Thyroid gland (tissue), 4 donors: ENCODE measurements around the gene PEBP1.

Source experiments
- CTCF ChIP-seq, 6 experiments: fragments of 200-600 bp in 3 of 6; fragments of 450-650 bp in 3 of 6; sonication (generic) in 3 of 6; IDR thresholded peaks; one replicate each; pipeline ENCODE4 v1.5.1; 2016 to 2019; ENCODE audit warnings: antibody characterized with exemption in 6 of 6, mild to moderate bottlenecking in 2 of 6, inconsistent platforms in 1 of 6, moderate library complexity in 1 of 6
- POLR2A ChIP-seq, 2 donors: fragments of 450-650 bp; IDR thresholded peaks; one replicate each; pipeline ENCODE4 v1.6.1; 2017; ENCODE audit warnings: antibody characterized with exemption in 2 of 2, mild to moderate bottlenecking in 2 of 2, moderate library complexity in 1 of 2

- TF ChIP-seq CTCF (IDR thresholded peaks at IDR 0.05) (no peak), POLR2A (IDR thresholded peaks at IDR 0.05) (peak in 1 of 2 donors; percentile 12)
These were observed 657 bp downstream of the PEBP1 start for GRCh38 chr12:118136559-118137003.
